H1 (cell line): ENCODE data around the gene CCDC137. TPM values are rescaled to one million over a fixed set of nuclear protein-coding genes. Genes with fewer than 3 reads are reported as not detected.

ENCODE experiments used
- CHD2 ChIP-seq: IDR thresholded peaks from 2 replicates; pipeline ENCODE4 v1.6.1; 2012; ENCODE audit warnings: low read length, improper control_type of control experiment
- CHD7 ChIP-seq: fragments of 300-600 bp; sonication (generic); IDR thresholded peaks from 2 replicates; pipeline ENCODE4 v1.7.1; 2012; ENCODE audit warnings: low read length, moderate library complexity, mild to moderate bottlenecking, inconsistent platforms; ENCODE audit not compliant: insufficient replicate concordance
- CTBP2 ChIP-seq: IDR thresholded peaks from 2 replicates; pipeline ENCODE4 v1.7.0; 2011; ENCODE audit warnings: borderline replicate concordance, mild to moderate bottlenecking, moderate library complexity, mixed read lengths, low read length; ENCODE audit not compliant: insufficient read depth, insufficient read length
- EGR1 ChIP-seq: IDR thresholded peaks from 2 replicates; pipeline ENCODE4 v1.6.1; 2011; ENCODE audit warnings: low read depth, low read length, borderline replicate concordance
- HDAC6 ChIP-seq: IDR thresholded peaks from one replicate; pipeline ENCODE4 v1.7.1; 2012; ENCODE audit warnings: low read depth, mild to moderate bottlenecking, inconsistent platforms, low read length, moderate library complexity
- MAFK ChIP-seq: IDR thresholded peaks from 2 replicates; pipeline ENCODE4 v1.6.1; 2012; ENCODE audit warnings: low read depth, mild to moderate bottlenecking, improper control_type of control experiment, low read length
- MAX ChIP-seq: IDR thresholded peaks from 2 replicates; pipeline ENCODE4 v1.6.1; 2012; ENCODE audit warnings: inconsistent platforms
- SIN3A ChIP-seq, 2 experiments: IDR thresholded peaks in 1 of 2; conservative IDR thresholded peaks in 1 of 2; 2 replicates each; pipeline ENCODE4 v1.6.1; 2011 to 2012; ENCODE audit warnings: low read length in 2 of 2, improper control_type of control experiment in 1 of 2, low read depth in 1 of 2, mild to moderate bottlenecking in 1 of 2
- SP1 ChIP-seq: IDR thresholded peaks from 2 replicates; pipeline ENCODE4 v1.6.1; 2011; ENCODE audit warnings: low read depth, low read length
- SP4 ChIP-seq: IDR thresholded peaks from 2 replicates; pipeline ENCODE4 v1.6.1; 2012; ENCODE audit warnings: low read length, inconsistent platforms
- polyA plus RNA-seq, 7 experiments: library from polyadenylated mRNA; depleted of rRNA in 3 of 7; stranded (reverse) in 5 of 7; unstranded in 2 of 7; fragments of >200 nt in 5 of 7; fragments of 200-250 nt in 2 of 7; gene quantifications; 1 replicate in 5 of 7; 2 replicates in 1 of 7; 4 replicates in 1 of 7; pipeline versions ENCODE4 v1.2.1 to v1.2.3, GENCODE V29; 2011 to 2013; ENCODE audit warnings: missing spikeins in 2 of 7, mixed read lengths in 2 of 7
- total RNA-seq: library from RNA; stranded (reverse); fragmentation: NEBNext Ultra II Directional; extraction: Animal tissue kit (Norgen Biotek cat#: 25700); gene quantifications from 2 replicates; pipeline ENCODE4 v1.2.1, GENCODE V29; 2021

Gene CCDC137
- total and polyA plus RNA-seq, 2 of the 8 experiments (the other 6 are each of a cell fraction or from before 2014, with no cell fraction given): 17.6 to 38.6 TPM

- TF ChIP-seq MAX (peak; percentile 58; the same call in 1 of the 2 replicates), CHD2 (no peak), EGR1 (peak; percentile 100), HDAC6 (no peak), CTBP2 (no peak), SP1 (peak; percentile 64; the same call in 1 of the 2 replicates), MAFK (peak; percentile 63; the same call in 1 of the 2 replicates), CHD7 (no peak), SIN3A (conservative IDR thresholded peaks at IDR 0.05 in 1 of 2, IDR thresholded peaks at IDR 0.05 in 1 of 2; ENCODE audit: low read depth in 1 of 2, low read length in 2 of 2) (peak; percentile 85 to 96; a peak in 3 of 4 replicates), SP4 (0 out of 2 replicates have a peak, but pooled peaks have one; percentile 42)
Observed at GRCh38 chr17:81636505-81637288, 29.8 kb upstream of the CCDC137 start, which contains the start of the genes NPLOC4 and TSPAN10 (continued).
